Testis (tissue), 3 donors: ENCODE results near the gene CBFA2T2. TPM values are rescaled to one million over a fixed set of nuclear protein-coding genes. Genes with fewer than 3 reads are reported as not detected.

Experiments
- DNase-seq: peaks from one replicate; pipeline ENCODE4 v3.0.0-alpha.2; 2019
- H3K27ac ChIP-seq, 2 donors: fragments of 200-600 bp; sonication (generic); one replicate each; pipeline ENCODE4 v1.5.1; 2019
- H3K27me3 ChIP-seq: fragments of 200-600 bp; sonication (generic); one replicate; pipeline ENCODE4 v1.5.1; 2019
- H3K36me3 ChIP-seq: fragments of 200-600 bp; sonication (generic); one replicate; pipeline ENCODE4 v1.5.1; 2017; ENCODE audit warnings: low read depth; ENCODE audit errors: missing control alignments
- H3K4me1 ChIP-seq: fragments of 200-600 bp; sonication (generic); one replicate; pipeline ENCODE4 v1.5.1; 2019
- H3K4me3 ChIP-seq, 2 donors: fragments of 200-600 bp; sonication (generic); one replicate each; pipeline ENCODE4 v1.5.1; 2017 to 2019
- H3K9me3 ChIP-seq: fragments of 200-600 bp; sonication (generic); one replicate; pipeline ENCODE4 v1.5.1; 2017
- POLR2A ChIP-seq: fragments of 450-650 bp; IDR thresholded peaks from one replicate; pipeline ENCODE4 v1.6.1; 2017; ENCODE audit warnings: antibody characterized with exemption, mild to moderate bottlenecking, moderate library complexity
- WGBS, 2 donors: methylation state at CpG; one replicate each; pipeline ENCODE4 v1.1.5; 2018; 5-methylcytosine and 5-hydroxymethylcytosine counted together
- intact Hi-C: fragments of 100-400 bp; cut with DNase I; formaldehyde crosslinking; loops from one replicate; pipeline ENCODE4 v1.15.1; 2023; ENCODE audit warnings: low total_unique reads
- polyA plus RNA-seq: library from polyadenylated mRNA; stranded (reverse); fragments of 350-450 nt; fragmentation: Illumina TruSeq; extraction: RNeasy Lipid Tissue Mini Kit (QIAGEN cat#74804); gene quantifications from one replicate; pipeline ENCODE4 v1.2.3, GENCODE V29; 2014; ENCODE audit warnings: low read depth, low replicate concordance; ENCODE audit not compliant: insufficient read depth
- total RNA-seq, 2 donors: library from RNA; depleted of rRNA; stranded (reverse); fragments of >200 nt; gene quantifications; one replicate each; pipeline ENCODE4 v1.2.3, GENCODE V29; 2016
- TF ChIP-seq, protein P1 (sequence below), 3 experiments: fragments of 450-650 bp in 2 of 3; fragments of 200-600 bp in 1 of 3; sonication (generic) in 1 of 3; IDR thresholded peaks; one replicate each; pipeline ENCODE4 v1.5.1; 2016 to 2019; ENCODE audit warnings: antibody characterized with exemption in 3 of 3, mild to moderate bottlenecking in 2 of 3, moderate library complexity in 1 of 3

The CBFA2T2 gene
- total and polyA plus RNA-seq, 3 donors from 2014 or later: 25.2 to 39.2 (median 33.1) TPM

DNA sequence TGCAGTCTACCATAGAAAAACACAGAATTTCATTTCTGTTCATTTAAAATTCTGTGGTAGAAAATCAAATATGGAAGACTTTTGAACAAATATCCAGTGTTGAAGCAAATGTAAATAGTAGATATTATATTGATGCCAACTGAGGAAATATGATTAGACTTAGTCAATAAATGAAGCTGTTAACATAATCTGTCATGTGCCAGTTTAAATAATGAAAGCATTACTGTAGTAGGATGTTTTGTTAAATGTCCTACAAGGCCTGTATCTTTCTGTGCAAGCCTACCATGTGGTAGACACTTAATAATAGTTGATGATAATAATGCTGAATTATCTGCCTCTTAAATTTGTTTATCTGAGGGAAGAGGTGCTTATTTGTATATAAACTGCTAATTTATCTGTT, 55.9 kb downstream of the CBFA2T2 start:
- H3K9me3 ChIP-seq: no peaks in the 10 kb centered on the region
- TF ChIP-seq, protein P1, sequence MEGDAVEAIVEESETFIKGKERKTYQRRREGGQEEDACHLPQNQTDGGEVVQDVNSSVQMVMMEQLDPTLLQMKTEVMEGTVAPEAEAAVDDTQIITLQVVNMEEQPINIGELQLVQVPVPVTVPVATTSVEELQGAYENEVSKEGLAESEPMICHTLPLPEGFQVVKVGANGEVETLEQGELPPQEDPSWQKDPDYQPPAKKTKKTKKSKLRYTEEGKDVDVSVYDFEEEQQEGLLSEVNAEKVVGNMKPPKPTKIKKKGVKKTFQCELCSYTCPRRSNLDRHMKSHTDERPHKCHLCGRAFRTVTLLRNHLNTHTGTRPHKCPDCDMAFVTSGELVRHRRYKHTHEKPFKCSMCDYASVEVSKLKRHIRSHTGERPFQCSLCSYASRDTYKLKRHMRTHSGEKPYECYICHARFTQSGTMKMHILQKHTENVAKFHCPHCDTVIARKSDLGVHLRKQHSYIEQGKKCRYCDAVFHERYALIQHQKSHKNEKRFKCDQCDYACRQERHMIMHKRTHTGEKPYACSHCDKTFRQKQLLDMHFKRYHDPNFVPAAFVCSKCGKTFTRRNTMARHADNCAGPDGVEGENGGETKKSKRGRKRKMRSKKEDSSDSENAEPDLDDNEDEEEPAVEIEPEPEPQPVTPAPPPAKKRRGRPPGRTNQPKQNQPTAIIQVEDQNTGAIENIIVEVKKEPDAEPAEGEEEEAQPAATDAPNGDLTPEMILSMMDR (IDR thresholded peaks at IDR 0.05): no peak
- TF ChIP-seq POLR2A: no peak
- H3K4me1 ChIP-seq: no peaks in the 10 kb centered on the region
- no peaks in the 10 kb centered on the region for H3K27me3 ChIP-seq
- H3K27ac ChIP-seq: no peak overlapping the region
- intact Hi-C loops: no loop called here
- H3K4me3 ChIP-seq: no peak overlapping the region
- no peak for DNase-seq
- H3K36me3 ChIP-seq: no peaks in the 10 kb centered on the region

DNA sequence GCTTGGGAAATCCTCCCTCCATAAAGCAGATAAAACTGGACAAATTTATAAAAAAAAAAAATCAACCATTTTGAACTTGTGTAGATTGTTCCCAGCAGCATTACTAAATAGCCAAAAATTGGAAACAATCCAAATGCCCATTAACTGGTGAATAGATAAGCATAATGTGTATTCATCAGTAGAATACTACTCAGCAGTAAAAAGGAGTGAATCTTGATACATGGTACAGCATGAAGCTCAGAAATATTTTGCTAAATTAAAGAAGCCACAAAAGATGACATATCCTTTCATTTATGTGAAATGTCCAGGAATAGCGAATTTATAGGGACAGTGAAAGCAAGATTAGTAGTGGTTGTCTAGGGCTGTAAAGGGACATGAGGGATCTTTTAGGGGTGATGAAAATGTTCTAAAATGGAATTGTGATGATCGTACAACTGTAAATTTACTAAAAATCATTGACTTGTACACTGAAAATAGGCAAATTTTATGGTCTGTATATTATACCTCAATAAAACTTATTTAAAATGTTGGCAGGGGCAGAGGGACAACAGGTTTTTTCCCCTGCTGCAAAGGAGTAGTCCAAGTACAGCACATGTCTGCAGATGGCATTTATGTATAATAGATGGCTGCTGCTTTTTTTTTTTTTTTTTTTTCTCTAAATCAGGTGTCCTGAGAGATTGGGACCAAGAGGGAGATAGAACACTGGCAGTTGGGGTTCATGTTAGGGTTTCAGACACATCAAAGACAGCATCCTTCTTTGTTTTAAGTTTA, 59.5 kb downstream of the CBFA2T2 start:
- intact Hi-C loops: no loop called here
- Histone ChIP-seq H3K36me3 (no peaks in the 10 kb centered on the region), H3K4me3 (no peak overlapping the region), H3K9me3 (no peaks in the 10 kb centered on the region), H3K27me3 (no peaks in the 10 kb centered on the region), H3K27ac (no peak overlapping the region), H3K4me1 (no peaks in the 10 kb centered on the region)
- no peak for DNase-seq
- TF ChIP-seq POLR2A: no peak
- TF ChIP-seq, protein P1 (IDR thresholded peaks at IDR 0.05): no peak
- WGBS, 2 donors: 98 to 99% methylated on average over 2 of the region's 2 CpGs

DNA sequence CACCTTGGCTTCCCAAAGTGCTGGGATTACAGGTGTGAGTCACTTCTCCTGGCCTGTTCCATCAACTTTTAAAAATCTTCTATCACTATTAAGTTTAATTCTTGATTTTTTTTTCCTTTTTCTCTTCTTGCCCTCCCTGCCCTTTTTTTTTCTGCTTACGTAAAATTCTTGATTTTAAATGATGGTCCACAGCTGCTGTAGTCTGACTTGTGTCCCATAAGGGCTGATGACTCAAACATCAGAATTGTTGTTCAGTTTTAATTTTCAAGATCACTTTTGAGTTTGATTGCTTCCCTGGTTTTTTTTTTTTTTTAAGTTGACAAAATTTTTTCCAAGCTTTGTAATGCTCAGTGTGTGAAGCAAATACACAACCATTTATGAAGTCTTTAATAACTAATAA, 61.9 kb downstream of the CBFA2T2 start:
- Histone ChIP-seq H3K4me3 (no peak overlapping the region), H3K36me3 (no peaks in the 10 kb centered on the region), H3K27me3 (no peaks in the 10 kb centered on the region), H3K27ac (no peak overlapping the region), H3K9me3 (no peaks in the 10 kb centered on the region), H3K4me1 (peaks cover 3% of the 10 kb centered on the region)
- TF ChIP-seq POLR2A: no peak
- TF ChIP-seq, protein P1 (IDR thresholded peaks at IDR 0.05): no peak
- no peak for DNase-seq
- intact Hi-C loops: no loop called here
- whole genome bisulfite sequencing, 2 donors: 86% methylated on average over 1 of the region's 1 CpG

DNA sequence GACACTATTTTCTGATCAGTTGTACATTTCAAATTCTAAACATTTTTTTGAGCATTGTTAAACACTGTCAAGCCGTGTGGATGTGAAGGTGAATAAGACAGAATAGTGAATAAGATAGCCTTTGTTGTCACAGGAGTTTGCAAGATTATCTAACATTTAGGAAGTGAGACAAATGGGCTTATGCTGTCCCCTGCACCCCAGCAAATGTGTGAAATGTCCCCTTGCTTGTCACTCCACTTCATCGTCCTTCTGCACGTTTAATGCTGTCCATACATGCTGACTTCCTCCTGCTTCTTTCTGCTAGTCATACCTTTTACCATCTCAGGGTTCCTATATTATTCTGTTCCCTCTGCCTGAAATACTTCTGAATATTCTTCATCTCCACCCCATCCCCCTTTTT, 62.6 kb downstream of the CBFA2T2 start:
- no peaks in the 10 kb centered on the region for H3K9me3 ChIP-seq
- 86 to 91% methylated on average over 3 of the region's 3 CpGs for WGBS, 2 donors
- no peaks in the 10 kb centered on the region for H3K27me3 ChIP-seq
- TF ChIP-seq, protein P1 (IDR thresholded peaks at IDR 0.05): no peak
- TF ChIP-seq POLR2A: no peak
- DNase-seq: no peak
- H3K4me1 ChIP-seq: peaks cover 3% of the 10 kb centered on the region
- intact Hi-C loops: no loop called here
- no peaks in the 10 kb centered on the region for H3K36me3 ChIP-seq
- H3K27ac ChIP-seq: no peak overlapping the region
- H3K4me3 ChIP-seq: no peak overlapping the region

DNA sequence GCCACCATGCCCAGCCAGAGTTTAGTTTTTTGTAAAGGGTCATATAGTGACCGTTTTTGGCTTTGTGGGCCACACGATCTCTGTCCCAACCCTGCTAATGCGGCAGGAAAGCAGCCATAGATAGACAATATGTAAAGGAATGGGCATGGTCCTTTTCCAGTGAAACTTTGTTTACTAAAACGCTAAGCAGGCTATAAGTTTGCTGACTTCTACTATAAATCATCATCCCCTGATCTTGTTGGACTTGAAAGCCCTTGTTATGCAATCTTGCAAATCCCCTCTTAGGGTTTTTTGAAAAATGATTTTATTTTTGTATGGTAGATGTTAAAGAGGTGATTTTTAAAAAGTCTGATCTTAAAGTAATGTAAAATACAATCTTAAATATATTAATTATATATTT, 63.6 kb downstream of the CBFA2T2 start:
- Histone ChIP-seq H3K27ac (no peak overlapping the region), H3K36me3 (no peaks in the 10 kb centered on the region), H3K9me3 (no peaks in the 10 kb centered on the region), H3K4me3 (no peak overlapping the region), H3K4me1 (peaks cover 3% of the 10 kb centered on the region), H3K27me3 (no peaks in the 10 kb centered on the region)
- TF ChIP-seq POLR2A: no peak
- TF ChIP-seq, protein P1 (IDR thresholded peaks at IDR 0.05): no peak
- 89 to 91% methylated on average over 4 of the region's 4 CpGs for WGBS, 2 donors
- no peak for DNase-seq
- intact Hi-C loops: no loop called here
